Measurements from ENCODE around the gene PTPRF.

Gene PTPRF

DNA sequence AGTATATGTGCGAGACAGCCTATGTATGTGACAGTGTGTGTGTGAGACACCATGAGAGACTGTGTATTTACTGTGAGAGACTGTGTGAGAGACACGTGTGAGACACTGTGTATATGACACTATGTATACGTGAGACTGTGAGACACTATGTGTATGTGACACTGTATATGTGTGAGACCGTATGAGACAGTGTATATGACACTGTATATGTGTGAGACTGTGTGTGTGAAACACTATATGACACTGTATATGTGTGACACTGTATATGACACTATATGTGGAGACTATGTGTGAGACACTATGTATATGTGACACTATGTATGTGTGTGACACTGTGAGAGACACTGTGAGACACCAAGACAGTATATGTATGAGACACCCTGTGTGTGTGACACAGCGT lies 66.3 kb downstream of the PTPRF start:
- no peaks in the 10 kb centered on the region for H3K9me3 ChIP-seq (ENCODE audit: insufficient read depth, low read length)
- H3K27ac ChIP-seq (ENCODE audit: low read length) = no peak overlapping the region
- H3K4me1 ChIP-seq (ENCODE audit: low read length) = no peaks in the 10 kb centered on the region
- no peak overlapping the region for H2AFZ ChIP-seq (ENCODE audit: low read depth, low read length)
- H3K79me2 ChIP-seq (ENCODE audit: low read length) = no peaks in the 10 kb centered on the region
- no peak overlapping the region for H3K9ac ChIP-seq (ENCODE audit: low read length)
- H3K4me2 ChIP-seq (ENCODE audit: low read length) = no peak overlapping the region
- no peak overlapping the region for H3K4me3 ChIP-seq (ENCODE audit: low read length)
- TF ChIP-seq, protein P1, sequence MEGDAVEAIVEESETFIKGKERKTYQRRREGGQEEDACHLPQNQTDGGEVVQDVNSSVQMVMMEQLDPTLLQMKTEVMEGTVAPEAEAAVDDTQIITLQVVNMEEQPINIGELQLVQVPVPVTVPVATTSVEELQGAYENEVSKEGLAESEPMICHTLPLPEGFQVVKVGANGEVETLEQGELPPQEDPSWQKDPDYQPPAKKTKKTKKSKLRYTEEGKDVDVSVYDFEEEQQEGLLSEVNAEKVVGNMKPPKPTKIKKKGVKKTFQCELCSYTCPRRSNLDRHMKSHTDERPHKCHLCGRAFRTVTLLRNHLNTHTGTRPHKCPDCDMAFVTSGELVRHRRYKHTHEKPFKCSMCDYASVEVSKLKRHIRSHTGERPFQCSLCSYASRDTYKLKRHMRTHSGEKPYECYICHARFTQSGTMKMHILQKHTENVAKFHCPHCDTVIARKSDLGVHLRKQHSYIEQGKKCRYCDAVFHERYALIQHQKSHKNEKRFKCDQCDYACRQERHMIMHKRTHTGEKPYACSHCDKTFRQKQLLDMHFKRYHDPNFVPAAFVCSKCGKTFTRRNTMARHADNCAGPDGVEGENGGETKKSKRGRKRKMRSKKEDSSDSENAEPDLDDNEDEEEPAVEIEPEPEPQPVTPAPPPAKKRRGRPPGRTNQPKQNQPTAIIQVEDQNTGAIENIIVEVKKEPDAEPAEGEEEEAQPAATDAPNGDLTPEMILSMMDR (IDR thresholded peaks at IDR 0.05; ENCODE audit: low read depth, low read length) = no peak
- no peak for TF ChIP-seq EZH2phosphoT487 (IDR thresholded peaks at IDR 0.05; ENCODE audit: low read depth)
- H3K27me3 ChIP-seq (ENCODE audit: low read depth, low read length) = no peaks in the 10 kb centered on the region
- no peaks in the 10 kb centered on the region for H4K20me1 ChIP-seq (ENCODE audit: insufficient read depth, low read length)
- no peaks in the 10 kb centered on the region for H3K36me3 ChIP-seq (replicated peaks; ENCODE audit: low read depth, low read length)

DNA sequence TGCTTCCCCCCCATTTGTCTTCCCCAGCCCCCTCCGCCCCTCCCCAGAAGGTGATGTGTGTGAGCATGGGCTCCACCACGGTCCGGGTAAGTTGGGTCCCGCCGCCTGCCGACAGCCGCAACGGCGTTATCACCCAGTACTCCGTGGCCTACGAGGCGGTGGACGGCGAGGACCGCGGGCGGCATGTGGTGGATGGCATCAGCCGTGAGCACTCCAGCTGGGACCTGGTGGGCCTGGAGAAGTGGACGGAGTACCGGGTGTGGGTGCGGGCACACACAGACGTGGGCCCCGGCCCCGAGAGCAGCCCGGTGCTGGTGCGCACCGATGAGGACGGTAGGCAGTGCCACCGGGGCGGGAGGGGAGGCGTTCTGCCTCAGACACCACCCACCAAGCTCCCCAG lies 67.0 kb downstream of the PTPRF start:
- H3K4me2 ChIP-seq (ENCODE audit: low read length) = no peak overlapping the region
- H3K4me3 ChIP-seq (ENCODE audit: low read length) = no peak overlapping the region
- H2AFZ ChIP-seq (ENCODE audit: low read depth, low read length) = no peak overlapping the region
- H3K9ac ChIP-seq (ENCODE audit: low read length) = no peak overlapping the region
- H3K36me3 ChIP-seq (replicated peaks; ENCODE audit: low read depth, low read length) = no peaks in the 10 kb centered on the region
- H3K27me3 ChIP-seq (ENCODE audit: low read depth, low read length) = no peaks in the 10 kb centered on the region
- TF ChIP-seq, protein P1 (IDR thresholded peaks at IDR 0.05; ENCODE audit: low read depth, low read length) = no peak
- TF ChIP-seq EZH2phosphoT487 (IDR thresholded peaks at IDR 0.05; ENCODE audit: low read depth) = no peak
- no peak overlapping the region for H3K27ac ChIP-seq (ENCODE audit: low read length)
- H3K4me1 ChIP-seq (ENCODE audit: low read length) = no peaks in the 10 kb centered on the region
- no peaks in the 10 kb centered on the region for H4K20me1 ChIP-seq (ENCODE audit: insufficient read depth, low read length)
- no peaks in the 10 kb centered on the region for H3K9me3 ChIP-seq (ENCODE audit: insufficient read depth, low read length)
- H3K79me2 ChIP-seq (ENCODE audit: low read length) = no peaks in the 10 kb centered on the region

DNA sequence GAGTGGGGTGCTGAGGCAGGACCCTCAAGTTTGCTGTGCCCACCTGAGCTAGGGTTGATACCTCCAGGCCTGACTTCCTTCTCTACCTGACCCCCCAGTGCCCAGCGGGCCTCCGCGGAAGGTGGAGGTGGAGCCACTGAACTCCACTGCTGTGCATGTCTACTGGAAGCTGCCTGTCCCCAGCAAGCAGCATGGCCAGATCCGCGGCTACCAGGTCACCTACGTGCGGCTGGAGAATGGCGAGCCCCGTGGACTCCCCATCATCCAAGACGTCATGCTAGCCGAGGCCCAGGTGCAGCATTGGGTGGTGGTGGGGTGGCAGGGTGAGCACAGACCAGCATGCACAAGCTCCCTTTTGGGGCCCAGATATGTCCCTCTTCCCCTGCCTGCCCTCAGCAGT lies 67.9 kb downstream of the PTPRF start:
- Histone ChIP-seq H3K4me3 (ENCODE audit: low read length) (no peak overlapping the region), H3K4me1 (ENCODE audit: low read length) (no peaks in the 10 kb centered on the region), H3K36me3 (replicated peaks; ENCODE audit: low read depth, low read length) (no peaks in the 10 kb centered on the region), H3K9me3 (ENCODE audit: insufficient read depth, low read length) (no peaks in the 10 kb centered on the region), H4K20me1 (ENCODE audit: insufficient read depth, low read length) (no peaks in the 10 kb centered on the region), H2AFZ (ENCODE audit: low read depth, low read length) (no peak overlapping the region), H3K9ac (ENCODE audit: low read length) (no peak overlapping the region), H3K4me2 (ENCODE audit: low read length) (no peak overlapping the region), H3K27ac (ENCODE audit: low read length) (no peak overlapping the region), H3K79me2 (ENCODE audit: low read length) (no peaks in the 10 kb centered on the region), H3K27me3 (ENCODE audit: low read depth, low read length) (no peaks in the 10 kb centered on the region)
- TF ChIP-seq, protein P1 (IDR thresholded peaks at IDR 0.05; ENCODE audit: low read depth, low read length) = no peak
- TF ChIP-seq EZH2phosphoT487 (IDR thresholded peaks at IDR 0.05; ENCODE audit: low read depth) = no peak

DNA sequence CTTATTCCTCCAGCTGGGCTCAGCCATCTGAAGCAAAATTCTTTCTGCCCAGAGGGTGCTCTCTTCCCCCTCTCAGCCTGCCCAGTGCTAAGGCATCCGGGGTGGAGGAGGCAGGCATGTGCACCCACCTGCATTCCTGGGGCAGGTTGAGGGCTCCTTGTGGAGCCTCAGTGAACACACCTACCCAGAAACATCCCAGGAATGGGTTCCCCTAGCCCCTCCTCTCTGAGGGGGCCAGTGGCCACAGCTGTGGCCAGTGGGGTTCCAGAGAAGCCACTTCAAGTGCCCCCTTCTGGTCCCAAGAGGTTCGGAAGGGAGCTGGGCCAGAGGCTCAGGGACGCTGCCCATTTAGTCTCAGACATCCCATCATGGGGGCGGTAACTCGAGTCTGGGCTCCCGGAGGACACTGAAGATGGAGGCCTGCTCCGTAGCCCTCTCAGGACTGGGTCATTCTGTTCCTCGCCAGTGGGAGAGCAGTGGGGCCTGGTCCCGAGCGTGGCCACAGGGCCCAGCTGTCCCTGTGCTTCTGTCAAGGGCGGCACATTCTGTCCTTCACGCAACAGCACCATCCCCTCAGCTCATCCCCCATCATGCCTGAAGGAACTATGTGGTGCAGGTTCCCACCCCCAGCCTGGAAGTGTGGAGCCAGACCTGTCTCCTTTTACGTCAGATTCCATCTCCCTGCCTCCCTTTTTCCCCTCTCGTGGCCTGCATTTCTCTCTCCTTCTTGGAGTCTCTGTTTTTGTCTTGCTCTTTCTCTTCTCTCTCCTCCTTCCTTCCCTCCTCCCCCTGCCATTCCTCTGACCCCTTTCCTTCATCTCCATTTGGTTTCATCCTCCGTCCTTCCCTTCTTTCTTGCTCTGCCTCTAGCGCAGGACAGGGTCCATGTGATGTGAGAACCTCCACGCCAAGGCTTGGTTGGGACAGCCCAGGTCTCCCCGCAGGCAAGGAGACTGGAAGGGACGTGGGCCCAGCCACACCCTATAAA lies 69.6 kb downstream of the PTPRF start:
- TF ChIP-seq, protein P1 (IDR thresholded peaks at IDR 0.05; ENCODE audit: low read depth, low read length) = no peak
- no peak for TF ChIP-seq EZH2phosphoT487 (IDR thresholded peaks at IDR 0.05; ENCODE audit: low read depth)
- no peak overlapping the region for H3K9ac ChIP-seq (ENCODE audit: low read length)
- no peaks in the 10 kb centered on the region for H3K4me1 ChIP-seq (ENCODE audit: low read length)
- H3K4me2 ChIP-seq (ENCODE audit: low read length) = no peak overlapping the region
- no peak overlapping the region for H2AFZ ChIP-seq (ENCODE audit: low read depth, low read length)
- no peak overlapping the region for H3K4me3 ChIP-seq (ENCODE audit: low read length)
- H3K27ac ChIP-seq (ENCODE audit: low read length) = no peak overlapping the region
- H3K36me3 ChIP-seq (replicated peaks; ENCODE audit: low read depth, low read length) = no peaks in the 10 kb centered on the region
- no peaks in the 10 kb centered on the region for H4K20me1 ChIP-seq (ENCODE audit: insufficient read depth, low read length)
- no peaks in the 10 kb centered on the region for H3K79me2 ChIP-seq (ENCODE audit: low read length)
- H3K27me3 ChIP-seq (ENCODE audit: low read depth, low read length) = no peaks in the 10 kb centered on the region
- no peaks in the 10 kb centered on the region for H3K9me3 ChIP-seq (ENCODE audit: insufficient read depth, low read length)

Measured in OCI-LY3 (cell line).